Upper lobe of right lung (tissue), 1 donor: ENCODE measurements around the gene MAPK8IP2. TPM values are rescaled to one million over a fixed set of nuclear protein-coding genes. Genes with fewer than 3 reads are reported as not detected.

ENCODE experiments used
- ATAC-seq: fragments of 200-7000 bp; cut with Tn5 transposase; one replicate; pipeline ENCODE4 v1.9.1; 2020; ENCODE audit warnings: mild to moderate bottlenecking, moderate library complexity
- DNase-seq: peaks from one replicate; pipeline ENCODE4 v3.0.0-alpha.2; 2020
- H3K27ac ChIP-seq: fragments of 200-600 bp; one replicate; pipeline ENCODE4 v1.8.0; 2022
- H3K27me3 ChIP-seq: fragments of 200-600 bp; one replicate; pipeline ENCODE4 v1.8.0; 2022; ENCODE audit warnings: mild to moderate bottlenecking
- H3K36me3 ChIP-seq: fragments of 200-600 bp; one replicate; pipeline ENCODE4 v1.8.0; 2022
- H3K4me1 ChIP-seq: fragments of 200-600 bp; one replicate; pipeline ENCODE4 v1.8.0; 2022
- H3K4me3 ChIP-seq: fragments of 200-600 bp; one replicate; pipeline ENCODE4 v1.8.0; 2022; ENCODE audit warnings: mild to moderate bottlenecking
- H3K9me3 ChIP-seq: fragments of 200-600 bp; one replicate; pipeline ENCODE4 v1.8.0; 2022
- intact Hi-C: fragments of 100-400 bp; cut with DNase I; formaldehyde crosslinking; loops from one replicate; pipeline ENCODE4 v1.11.0; 2022
- total RNA-seq: library from RNA; stranded (reverse); fragmentation: NEBNext Ultra II Directional; extraction: Animal tissue kit (Norgen Biotek cat#: 25700); gene quantifications from one replicate; pipeline ENCODE4 v1.2.1, GENCODE V29; 2021
- TF ChIP-seq, protein P1 (sequence below): fragments of 200-600 bp; IDR thresholded peaks from one replicate; pipeline ENCODE4 v1.8.0; 2022; ENCODE audit warnings: antibody characterized with exemption
- donor health status: DM: no; HTN: yes; CAD: no; lungs with severe emphysema.

Gene MAPK8IP2
- total RNA-seq, 1 donor from 2014 or later = 2.6 TPM

DNA sequence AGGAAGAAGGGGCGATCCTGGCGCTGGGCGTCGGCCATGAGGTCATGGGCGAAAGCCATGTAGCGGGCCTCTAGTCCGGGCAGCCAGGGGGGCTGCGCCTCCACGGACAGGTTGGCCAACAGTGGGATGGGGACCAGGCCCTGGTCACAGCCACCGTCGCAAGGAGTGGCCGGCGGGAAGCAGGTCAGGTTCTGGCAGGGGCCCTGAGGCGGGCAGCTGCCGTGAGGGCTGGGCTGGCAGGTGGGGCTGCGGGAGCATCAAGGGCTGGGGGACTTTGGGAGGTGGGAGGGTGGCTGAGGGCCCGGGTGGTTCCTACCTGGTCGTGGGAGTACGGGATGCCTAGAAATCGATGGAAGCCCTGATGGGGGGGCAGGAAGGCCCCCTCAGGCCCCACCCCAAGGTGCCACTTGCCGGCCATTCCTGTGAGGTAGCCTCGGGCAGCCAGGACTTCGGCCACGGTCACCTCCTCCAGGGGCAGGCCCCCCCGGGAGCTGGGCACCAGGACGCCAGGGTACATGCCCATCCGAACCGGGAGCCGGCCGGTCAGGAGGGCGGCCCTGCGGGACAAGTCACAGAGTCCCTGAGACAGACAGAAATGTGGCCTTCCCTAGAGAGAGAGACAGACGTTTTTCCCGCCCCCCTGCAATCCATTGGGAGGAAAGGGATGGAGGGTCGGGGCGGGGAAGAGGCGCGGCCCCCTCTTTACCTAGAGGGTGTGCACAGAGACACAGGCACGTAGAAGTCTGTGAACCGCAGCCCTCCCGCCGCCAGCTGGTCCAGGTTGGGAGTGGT, 26.5 kb downstream of the MAPK8IP2 start:
- H3K27me3 ChIP-seq = no peaks in the 10 kb centered on the region
- TF ChIP-seq, protein P1, sequence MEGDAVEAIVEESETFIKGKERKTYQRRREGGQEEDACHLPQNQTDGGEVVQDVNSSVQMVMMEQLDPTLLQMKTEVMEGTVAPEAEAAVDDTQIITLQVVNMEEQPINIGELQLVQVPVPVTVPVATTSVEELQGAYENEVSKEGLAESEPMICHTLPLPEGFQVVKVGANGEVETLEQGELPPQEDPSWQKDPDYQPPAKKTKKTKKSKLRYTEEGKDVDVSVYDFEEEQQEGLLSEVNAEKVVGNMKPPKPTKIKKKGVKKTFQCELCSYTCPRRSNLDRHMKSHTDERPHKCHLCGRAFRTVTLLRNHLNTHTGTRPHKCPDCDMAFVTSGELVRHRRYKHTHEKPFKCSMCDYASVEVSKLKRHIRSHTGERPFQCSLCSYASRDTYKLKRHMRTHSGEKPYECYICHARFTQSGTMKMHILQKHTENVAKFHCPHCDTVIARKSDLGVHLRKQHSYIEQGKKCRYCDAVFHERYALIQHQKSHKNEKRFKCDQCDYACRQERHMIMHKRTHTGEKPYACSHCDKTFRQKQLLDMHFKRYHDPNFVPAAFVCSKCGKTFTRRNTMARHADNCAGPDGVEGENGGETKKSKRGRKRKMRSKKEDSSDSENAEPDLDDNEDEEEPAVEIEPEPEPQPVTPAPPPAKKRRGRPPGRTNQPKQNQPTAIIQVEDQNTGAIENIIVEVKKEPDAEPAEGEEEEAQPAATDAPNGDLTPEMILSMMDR = no peak
- DNase-seq (peak; percentile 68), ATAC-seq (no peak)
- no peaks in the 10 kb centered on the region for H3K9me3 ChIP-seq
- H3K4me1 ChIP-seq = peaks cover 11% of the 10 kb centered on the region
- no peaks in the 10 kb centered on the region for H3K36me3 ChIP-seq
- H3K27ac ChIP-seq = peak overlapping the region; percentile 55
- peak overlapping the region; percentile 65 for H3K4me3 ChIP-seq
- intact Hi-C loops = no loop called here

- ATAC-seq = peak; percentile 94
- Histone ChIP-seq H3K4me1 (peaks cover 5% of the 10 kb centered on the region), H3K27ac (peak within 1 kb of the TSS; percentile 79), H3K36me3 (no peaks in the 10 kb centered on the region), H3K4me3 (peak within 1 kb of the TSS; percentile 65), H3K9me3 (no peaks in the 10 kb centered on the region), H3K27me3 (no peaks in the 10 kb centered on the region)
- TF ChIP-seq, protein P1 = peak; percentile 31
- DNase-seq = peak; percentile 92
- intact Hi-C loops = no loop called here
Measured at GRCh38 chr22:50627642-50628542, 27.3 kb downstream of the MAPK8IP2 start, which contains the start of gene ARSA. ARSA (minus strand) TSS chr22:50628152; CDS start chr22:50627779, 373 bp downstream.

DNA sequence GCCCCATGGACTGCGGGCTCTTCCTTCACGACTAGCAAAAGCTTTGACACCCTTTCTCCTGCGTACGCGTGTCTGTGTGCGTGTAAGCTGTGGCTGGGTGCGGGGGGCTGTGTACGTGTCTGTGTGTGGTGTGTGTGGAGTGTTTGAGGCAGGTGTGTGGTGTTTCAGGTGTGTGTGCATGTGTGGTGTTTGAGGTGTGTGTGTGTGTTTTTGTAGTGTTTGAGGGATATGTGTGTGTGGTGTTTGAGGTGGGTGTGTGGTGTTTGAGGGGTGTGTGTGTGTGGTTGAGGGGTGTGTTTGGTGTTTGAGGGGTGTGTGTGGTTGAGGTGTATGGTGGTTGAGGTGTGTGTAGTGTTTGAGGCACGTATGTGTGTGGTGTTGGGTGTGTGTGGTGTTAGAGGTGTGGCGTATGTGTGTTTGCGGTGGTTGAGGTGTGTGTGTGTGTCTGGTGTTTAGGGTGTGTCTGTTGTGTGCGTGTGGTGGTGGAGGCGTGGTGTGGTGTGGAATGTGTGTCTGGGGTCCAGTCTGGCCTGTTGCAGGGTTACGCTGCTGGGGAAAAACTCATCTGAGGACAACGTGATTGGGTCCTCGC, 28.0 kb downstream of the MAPK8IP2 start:
- H3K27ac ChIP-seq = peak overlapping the region; percentile 79
- ATAC-seq = peak; percentile 1

GRCh38 chr22:50630376-50630775, 29.8 kb downstream of the MAPK8IP2 start:
- intact Hi-C loops = no loop called here
- H3K27me3 ChIP-seq = no peaks in the 10 kb centered on the region
- no peak for ATAC-seq
- no peak overlapping the region for H3K4me3 ChIP-seq
- H3K27ac ChIP-seq = no peak overlapping the region
- no peaks in the 10 kb centered on the region for H3K9me3 ChIP-seq
- H3K4me1 ChIP-seq = peaks cover 5% of the 10 kb centered on the region
- H3K36me3 ChIP-seq = no peaks in the 10 kb centered on the region
- TF ChIP-seq, protein P1 = no peak
- DNase-seq = no peak

More for the DNA sequence above, 28.0 kb downstream of the MAPK8IP2 start:
- no peaks in the 10 kb centered on the region for H3K36me3 ChIP-seq
- peak overlapping the region; percentile 65 for H3K4me3 ChIP-seq
- peak; percentile 62 for DNase-seq
- no peaks in the 10 kb centered on the region for H3K9me3 ChIP-seq
- TF ChIP-seq, protein P1 = no peak
- no peaks in the 10 kb centered on the region for H3K27me3 ChIP-seq
- intact Hi-C loops = no loop called here
- peaks cover 5% of the 10 kb centered on the region for H3K4me1 ChIP-seq

DNA sequence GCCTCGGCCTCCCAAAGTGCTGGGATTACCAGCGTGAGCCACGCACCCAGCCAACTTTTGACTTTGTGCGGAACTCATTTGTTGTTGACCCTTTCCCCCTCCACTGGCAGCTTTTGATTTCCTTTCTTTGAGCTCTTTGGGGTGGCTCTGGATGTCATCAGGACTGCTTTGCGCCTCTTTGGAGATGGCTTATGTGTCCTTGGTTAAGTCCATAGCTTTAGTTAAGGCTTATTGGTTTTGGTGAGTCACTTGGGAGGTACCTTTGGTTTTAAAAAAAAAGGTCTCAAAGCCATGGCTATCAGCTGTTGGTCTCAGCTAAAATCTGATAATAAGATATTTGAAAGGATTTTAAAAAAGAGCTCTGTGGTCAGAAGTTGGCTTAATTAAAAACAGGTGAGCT, 32.5 kb downstream of the MAPK8IP2 start:
- TF ChIP-seq, protein P1 = no peak
- no peaks in the 10 kb centered on the region for H3K4me1 ChIP-seq
- no peak overlapping the region for H3K27ac ChIP-seq
- intact Hi-C loops = no loop called here
- no peaks in the 10 kb centered on the region for H3K9me3 ChIP-seq
- DNase-seq (no peak), ATAC-seq (no peak)
- no peaks in the 10 kb centered on the region for H3K36me3 ChIP-seq
- no peak overlapping the region for H3K4me3 ChIP-seq
- no peaks in the 10 kb centered on the region for H3K27me3 ChIP-seq
